GM10266 (cell line): ENCODE measurements around the gene PNMA8C.
"Not testable (repeated sequence)": the region's sequence is repeated elsewhere in the genome, so short reads cannot be mapped to it uniquely, and the experiment has no call there.

Experiments used
- DNase-seq: peaks from one replicate; pipeline ENCODE4 v3.0.0; 2012; ENCODE audit errors: extremely low spot score
- CTCF ChIP-seq: IDR thresholded peaks from 2 replicates; pipeline ENCODE4 v1.5.1; 2012; ENCODE audit warnings: mild to moderate bottlenecking, low read depth; ENCODE audit not compliant: control insufficient read depth, insufficient read depth; ENCODE audit errors: missing control alignments

The PNMA8C gene

GRCh38 chr19:46380690-46381089 is 48.0 kb downstream of the PNMA8C start:
- no peak for TF ChIP-seq CTCF
- no peak for DNase-seq

- no peak for TF ChIP-seq CTCF
- no peak for DNase-seq
These were observed 50.5 kb downstream of the PNMA8C start for GRCh38 chr19:46378268-46378667.

- TF ChIP-seq CTCF = no peak
- no peak for DNase-seq
These were observed 52.2 kb downstream of the PNMA8C start for GRCh38 chr19:46376241-46377153.

GRCh38 chr19:46375476-46376067 is 53.2 kb downstream of the PNMA8C start:
- not testable (repeated sequence) for DNase-seq
